CD14-positive monocyte (primary cell): ENCODE measurements around the gene MAP3K9. TPM values are rescaled to one million over a fixed set of nuclear protein-coding genes. Genes with fewer than 3 reads are reported as not detected.

Experiments used
- DNase-seq, 3 donors: peaks; one replicate each; pipeline ENCODE4 v3.0.0-alpha.2; 2011 to 2022
- H2AFZ ChIP-seq: 2 replicates; pipeline ENCODE4 v1.6.0; 2012; ENCODE audit warnings: mild to moderate bottlenecking, low read depth, low read length, inconsistent platforms; ENCODE audit not compliant: insufficient read depth, poor library complexity, severe bottlenecking
- H3K27ac ChIP-seq, 2 donors: 1 replicate in 1 of 2; 2 replicates in 1 of 2; pipeline ENCODE4 v1.5.1; 2012 to 2013; ENCODE audit warnings: low read length in 2 of 2, control low read depth in 1 of 2, inconsistent platforms in 1 of 2, low read depth in 1 of 2, mild to moderate bottlenecking in 1 of 2
- H3K27me3 ChIP-seq, 2 donors: one replicate each; pipeline versions ENCODE4 v1.6.0 to v1.6.1; 2011 to 2013; ENCODE audit warnings: low read length in 2 of 2; ENCODE audit not compliant: control insufficient read depth in 2 of 2, insufficient read depth in 2 of 2
- H3K36me3 ChIP-seq, 2 donors: replicated peaks in 1 of 2; 1 replicate in 1 of 2; 2 replicates in 1 of 2; pipeline versions ENCODE4 v1.5.1 to v1.6.1; 2012 to 2013; ENCODE audit warnings: low read length in 2 of 2, control low read depth in 1 of 2, inconsistent platforms in 1 of 2, mild to moderate bottlenecking in 1 of 2; ENCODE audit not compliant: insufficient read depth in 2 of 2, control insufficient read depth in 1 of 2
- H3K4me1 ChIP-seq, 2 donors: 1 replicate in 1 of 2; 2 replicates in 1 of 2; pipeline versions ENCODE4 v1.5.1 to v1.6.1; 2012 to 2013; ENCODE audit warnings: low read length in 2 of 2, control low read depth in 1 of 2, inconsistent platforms in 1 of 2, mild to moderate bottlenecking in 1 of 2, moderate library complexity in 1 of 2; ENCODE audit not compliant: insufficient read depth in 2 of 2, control insufficient read depth in 1 of 2
- H3K4me2 ChIP-seq: replicated peaks from 2 replicates; pipeline ENCODE3; 2012; ENCODE audit warnings: low read length, moderate library complexity, mild to moderate bottlenecking; ENCODE audit not compliant: poor library complexity, severe bottlenecking; ENCODE audit errors: extremely low read depth
- H3K4me3 ChIP-seq, 3 experiments: fragments of 200-600 bp in 1 of 3; sonication (generic) in 1 of 3; replicated peaks in 1 of 3; 1 replicate in 2 of 3; 2 replicates in 1 of 3; pipeline ENCODE4 v1.5.1; 2011 to 2013; ENCODE audit warnings: low read length in 3 of 3, mild to moderate bottlenecking in 3 of 3, control low read depth in 2 of 3, low read depth in 2 of 3, inconsistent platforms in 1 of 3, moderate library complexity in 1 of 3
- H3K79me2 ChIP-seq: 2 replicates; pipeline ENCODE4 v1.6.0; 2012; ENCODE audit warnings: mild to moderate bottlenecking, control low read depth, inconsistent platforms, low read length, moderate library complexity; ENCODE audit not compliant: insufficient read depth
- H3K9ac ChIP-seq: 2 replicates; pipeline ENCODE4 v1.6.0; 2017; ENCODE audit warnings: low read length, mild to moderate bottlenecking; ENCODE audit not compliant: insufficient read depth, poor library complexity, severe bottlenecking
- H3K9me3 ChIP-seq, 2 donors: replicated peaks in 1 of 2; 1 replicate in 1 of 2; 2 replicates in 1 of 2; pipeline versions ENCODE4 v1.5.1 to v1.6.1; 2012 to 2013; ENCODE audit warnings: low read length in 2 of 2, control low read depth in 1 of 2; ENCODE audit not compliant: control insufficient read depth in 1 of 2, insufficient read depth in 1 of 2
- H4K20me1 ChIP-seq: 2 replicates; pipeline ENCODE4 v1.6.0; 2012; ENCODE audit warnings: mild to moderate bottlenecking, low read length, control low read depth, moderate library complexity; ENCODE audit not compliant: insufficient read depth
- H3K27ac Mint-ChIP-seq, 7 donors: one replicate each; pipeline ENCODE4 v1.8.0; 2020; ENCODE audit warnings: mild to moderate bottlenecking in 7 of 7, mixed read lengths in 7 of 7, moderate library complexity in 6 of 7, inconsistent platforms in 2 of 7
- H3K27me3 Mint-ChIP-seq, 3 donors: one replicate each; pipeline ENCODE4 v1.8.0; 2021 to 2022; ENCODE audit warnings: low read depth in 3 of 3, mild to moderate bottlenecking in 3 of 3, mixed read lengths in 3 of 3, moderate library complexity in 3 of 3, inconsistent platforms in 1 of 3
- H3K36me3 Mint-ChIP-seq, 2 donors: one replicate each; pipeline ENCODE4 v1.8.0; 2020; ENCODE audit warnings: mixed read lengths in 2 of 2, inconsistent platforms in 1 of 2, mild to moderate bottlenecking in 1 of 2
- H3K4me1 Mint-ChIP-seq: one replicate; pipeline ENCODE4 v1.8.0; 2020; ENCODE audit warnings: mild to moderate bottlenecking, mixed read lengths
- H3K4me3 Mint-ChIP-seq, 2 donors: one replicate each; pipeline ENCODE4 v1.8.0; 2020; ENCODE audit warnings: mild to moderate bottlenecking in 2 of 2, mixed read lengths in 2 of 2, moderate library complexity in 1 of 2
- H3K9me3 Mint-ChIP-seq, 7 donors: one replicate each; pipeline ENCODE4 v1.8.0; 2020 to 2022; ENCODE audit warnings: mixed read lengths in 7 of 7, mild to moderate bottlenecking in 6 of 7, moderate library complexity in 6 of 7, inconsistent platforms in 2 of 7
- CTCF ChIP-seq: fragments of 200-600 bp; IDR thresholded peaks from one replicate; pipeline ENCODE4 v1.8.0; 2022; ENCODE audit warnings: antibody characterized with exemption, mild to moderate bottlenecking
- WGBS: methylation state at CpG from one replicate; pipeline ENCODE4 v1.1.5; 2013; ENCODE audit warnings: missing lambda C conversion rate; ENCODE audit not compliant: insufficient coverage; 5-methylcytosine and 5-hydroxymethylcytosine counted together
- intact Hi-C, 2 donors: fragments of 100-400 bp; cut with micrococcal nuclease; formaldehyde crosslinking; loops; one replicate each; pipeline versions ENCODE4 v1.15.0 to v1.15.1; 2023
- polyA plus RNA-seq, 3 donors: library from polyadenylated mRNA; depleted of rRNA in 1 of 3; unstranded in 2 of 3; stranded (reverse) in 1 of 3; fragments of 300-500 nt in 2 of 3; fragments of >200 nt in 1 of 3; fragmentation: Illumina TruSeq in 2 of 3; gene quantifications; 1 replicate in 2 of 3; 2 replicates in 1 of 3; pipeline ENCODE4 v1.2.3, GENCODE V29; 2012 to 2021

MAP3K9 gene
- polyA plus RNA-seq, 3 donors: 0.01 TPM; not detected in 2

GRCh38 chr14:70802379-70802778 is 6.9 kb downstream of the MAP3K9 start:
- WGBS: 100% methylated on average over 1 of the region's 1 CpG
- Histone ChIP-seq H3K4me1 (peaks cover 0 to 9% of the 10 kb centered on the region in 2 donors), H3K27ac (no peak overlapping the region), H3K9me3 (no peaks in the 10 kb centered on the region), H4K20me1 (no peaks in the 10 kb centered on the region), H3K4me3 (no peak overlapping the region), H2AFZ (no peak overlapping the region), H3K4me2 (no peak overlapping the region), H3K9ac (no peak overlapping the region), H3K36me3 (no peaks in the 10 kb centered on the region), H3K27me3 (peaks cover 8 to 40% of the 10 kb centered on the region in 2 donors), H3K79me2 (no peaks in the 10 kb centered on the region)
- peaks cover 7 to 26% (median 10%) of the 10 kb centered on the region in 3 donors for H3K27me3 Mint-ChIP-seq
- TF ChIP-seq CTCF: no peak
- intact Hi-C loops: no loop called here
- DNase-seq: no peak
- peaks cover 7% of the 10 kb centered on the region for H3K4me1 Mint-ChIP-seq
- peaks cover 0 to 4% of the 10 kb centered on the region in 2 donors for H3K36me3 Mint-ChIP-seq
- H3K27ac Mint-ChIP-seq: no peak overlapping the region
- no peak overlapping the region for H3K4me3 Mint-ChIP-seq
- H3K9me3 Mint-ChIP-seq: peaks cover 0 to 6% (median 0%) of the 10 kb centered on the region in 7 donors

GRCh38 chr14:70801836-70802235 is 7.5 kb downstream of the MAP3K9 start:
- no peaks in the 10 kb centered on the region for H3K36me3 ChIP-seq
- no peak overlapping the region for H3K4me2 ChIP-seq
- no peak for DNase-seq
- WGBS: 97% methylated on average over 4 of the region's 5 CpGs
- Mint-ChIP-seq H3K27me3 (peaks cover 1 to 20% (median 5%) of the 10 kb centered on the region in 3 donors), H3K36me3 (peaks cover 0 to 3% of the 10 kb centered on the region in 2 donors), H3K27ac (no peak overlapping the region), H3K9me3 (peaks cover 0 to 3% (median 0%) of the 10 kb centered on the region in 7 donors), H3K4me1 (peaks cover 7% of the 10 kb centered on the region), H3K4me3 (no peak overlapping the region)
- H3K4me3 ChIP-seq: no peak overlapping the region
- no peak for TF ChIP-seq CTCF
- no peaks in the 10 kb centered on the region for H3K79me2 ChIP-seq
- H2AFZ ChIP-seq: no peak overlapping the region
- H3K9ac ChIP-seq: no peak overlapping the region
- H3K9me3 ChIP-seq: no peaks in the 10 kb centered on the region
- no peaks in the 10 kb centered on the region for H4K20me1 ChIP-seq
- H3K27me3 ChIP-seq: peaks cover 8 to 34% of the 10 kb centered on the region in 2 donors
- no peak overlapping the region for H3K27ac ChIP-seq
- peaks cover 0 to 9% of the 10 kb centered on the region in 2 donors for H3K4me1 ChIP-seq
- intact Hi-C loops: no loop called here
